Measurements from ENCODE around the gene CDHR1.

The CDHR1 gene

DNA sequence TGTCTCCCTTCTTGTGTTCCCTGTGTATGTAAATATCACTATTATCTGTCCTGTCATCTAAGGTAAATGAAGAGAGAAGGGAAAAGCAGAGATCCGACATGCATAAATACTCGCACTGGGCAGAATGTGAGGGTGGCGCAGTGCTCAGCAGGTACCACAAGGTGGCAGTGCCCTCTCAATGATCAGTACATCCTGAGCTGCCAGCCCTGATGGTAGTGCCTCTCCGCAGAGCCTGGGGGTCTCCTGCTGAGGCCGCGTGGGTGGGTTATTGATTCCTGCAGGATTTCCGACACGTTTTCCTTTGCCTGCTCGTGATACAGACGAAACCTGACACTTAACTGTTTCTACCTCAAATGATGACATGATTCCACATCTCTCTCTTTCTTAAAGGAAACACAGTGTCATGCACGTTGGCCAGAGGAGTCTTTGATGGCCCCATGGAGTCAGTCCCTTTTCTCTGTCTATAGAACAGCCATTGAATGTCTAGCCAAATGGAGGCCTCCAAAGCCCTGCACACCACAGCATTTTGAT lies 70.3 kb downstream of the CDHR1 start:
- DNase-seq (ENCODE audit: low spot score) = peak; percentile 71

DNA sequence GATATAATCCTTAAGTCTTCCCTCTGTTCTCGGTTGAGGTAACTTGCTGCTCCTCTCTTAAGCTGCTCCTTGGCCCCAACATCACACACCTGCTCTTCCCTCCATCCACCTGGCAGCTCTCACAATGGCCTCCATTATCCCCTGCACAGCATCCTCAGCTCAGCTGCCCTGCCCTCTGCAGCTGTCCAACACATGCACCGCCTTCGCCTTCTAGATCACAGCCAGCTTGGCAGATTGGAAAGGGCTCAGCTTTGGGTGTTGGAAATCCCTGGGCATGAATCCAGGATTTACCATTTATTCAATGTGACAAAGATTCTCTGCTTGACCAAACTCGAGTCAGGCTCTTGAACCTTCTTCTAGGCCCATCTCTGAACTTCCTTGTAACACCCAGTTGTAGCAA lies 71.1 kb downstream of the CDHR1 start:
- DNase-seq (ENCODE audit: low spot score) = peak; percentile 53

DNA sequence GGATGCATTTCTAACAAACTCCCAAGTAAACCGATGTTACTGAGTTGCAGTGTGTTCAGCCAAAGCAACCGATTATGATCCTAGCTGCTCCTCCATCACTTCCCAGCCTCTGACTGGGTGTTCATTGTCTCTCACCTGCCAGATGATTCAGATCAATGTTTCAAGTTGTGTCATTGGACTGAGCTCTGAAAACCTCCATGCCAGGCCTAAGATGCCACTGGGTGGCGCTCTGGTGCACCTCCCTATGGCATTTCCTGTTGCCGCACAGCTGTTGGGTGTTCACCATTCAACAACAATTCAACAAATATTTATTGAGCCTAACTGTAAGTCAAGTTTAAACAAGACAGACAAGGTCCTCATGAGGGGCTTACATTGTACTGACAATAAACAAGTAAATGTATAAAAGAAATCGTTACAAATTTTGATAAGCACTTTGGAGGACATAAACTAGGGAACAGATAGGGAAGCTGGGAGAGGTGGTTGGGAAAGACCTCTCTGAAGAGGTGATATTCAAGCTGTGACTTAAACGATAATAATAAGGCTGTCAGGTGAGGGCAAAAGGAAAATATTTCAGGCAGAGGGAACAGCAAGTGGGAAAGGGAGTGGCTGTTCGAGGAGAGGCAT lies 73.3 kb downstream of the CDHR1 start:
- peak; percentile 46 for DNase-seq (ENCODE audit: low spot score)

DNA sequence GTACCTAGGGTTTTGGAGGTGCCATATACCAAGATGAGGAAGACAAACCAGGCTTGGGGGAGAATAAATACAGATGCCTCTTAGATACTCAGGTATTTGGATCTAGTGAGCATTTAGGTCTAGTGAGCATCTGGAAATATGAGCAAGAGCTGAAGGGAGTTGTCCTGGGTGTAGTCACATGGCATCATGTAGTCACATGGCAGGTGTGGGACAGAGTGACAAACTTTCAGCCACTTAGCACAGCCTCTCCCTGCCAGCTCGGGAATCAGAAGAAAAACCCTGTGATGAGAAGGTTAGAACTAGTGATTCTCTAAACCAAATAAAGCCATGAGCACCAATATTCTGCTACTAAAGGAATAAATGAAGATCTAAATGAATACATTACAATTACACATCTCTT lies 74.8 kb downstream of the CDHR1 start:
- DNase-seq (ENCODE audit: low spot score) = no peak
